Loucy (cell line): ENCODE results near the gene CAMK2D.

Experiments used
- H2AFZ ChIP-seq: fragments of 200-600 bp; sonication (generic); 2 replicates; pipeline ENCODE4 v1.6.0; 2016; ENCODE audit warnings: antibody characterized with exemption, mild to moderate bottlenecking, low read length, moderate library complexity
- H3F3A ChIP-seq: fragments of 200-600 bp; 2 replicates; pipeline ENCODE4 v1.6.0; 2016; ENCODE audit warnings: antibody characterized with exemption, low read depth, mild to moderate bottlenecking
- H3K27me3 ChIP-seq: fragments of 200-600 bp; sonication (generic); 2 replicates; pipeline ENCODE4 v1.6.1; 2014; ENCODE audit warnings: low read length, mild to moderate bottlenecking; ENCODE audit not compliant: insufficient read depth, poor library complexity, severe bottlenecking
- H3K36me3 ChIP-seq: fragments of 200-600 bp; sonication (generic); 2 replicates; pipeline ENCODE4 v1.6.1; 2016; ENCODE audit warnings: low read length; ENCODE audit not compliant: insufficient read depth
- H3K4me1 ChIP-seq: fragments of 200-600 bp; sonication (generic); 2 replicates; pipeline ENCODE4 v1.5.1; 2014; ENCODE audit warnings: low read length, mild to moderate bottlenecking; ENCODE audit not compliant: insufficient read depth, poor library complexity, severe bottlenecking
- H3K4me2 ChIP-seq: fragments of 200-600 bp; sonication (generic); 2 replicates; pipeline ENCODE4 v1.6.0; 2014; ENCODE audit warnings: antibody characterized with exemption, low read length, low read depth, mild to moderate bottlenecking; ENCODE audit not compliant: poor library complexity, severe bottlenecking
- H3K4me3 ChIP-seq: fragments of 200-600 bp; sonication (generic); 2 replicates; pipeline ENCODE4 v1.5.1; 2014; ENCODE audit warnings: low read length, mild to moderate bottlenecking, mixed read lengths; ENCODE audit not compliant: poor library complexity, severe bottlenecking
- H3K79me2 ChIP-seq: fragments of 200-600 bp; sonication (generic); 2 replicates; pipeline ENCODE4 v1.6.1; 2014; ENCODE audit warnings: low read length; ENCODE audit not compliant: insufficient read depth
- H3K9ac ChIP-seq: fragments of 200-600 bp; sonication (generic); 2 replicates; pipeline ENCODE4 v1.6.0; 2014; ENCODE audit warnings: mild to moderate bottlenecking, low read depth, low read length, moderate library complexity; ENCODE audit not compliant: poor library complexity, severe bottlenecking
- H3K9me2 ChIP-seq: fragments of 200-600 bp; sonication (generic); replicated peaks from 2 replicates; pipeline ENCODE4 v1.6.1; 2016; ENCODE audit warnings: low read depth, low read length, mixed read lengths
- H3K9me3 ChIP-seq: fragments of 200-600 bp; sonication (generic); 2 replicates; pipeline ENCODE4 v1.6.1; 2014; ENCODE audit warnings: mild to moderate bottlenecking, antibody characterized with exemption, low read length, low read depth; ENCODE audit not compliant: insufficient read depth
- H4K20me1 ChIP-seq: fragments of 200-600 bp; sonication (generic); 2 replicates; pipeline ENCODE4 v1.6.0; 2014; ENCODE audit warnings: antibody characterized with exemption, low read length, mild to moderate bottlenecking; ENCODE audit not compliant: insufficient read depth, poor library complexity, severe bottlenecking
- EZH2phosphoT487 ChIP-seq: fragments of 200-600 bp; IDR thresholded peaks from 2 replicates; pipeline ENCODE4 v1.6.1; 2018; ENCODE audit warnings: antibody characterized with exemption, mild to moderate bottlenecking, moderate library complexity, borderline replicate concordance
- TF ChIP-seq, protein P1 (sequence below): fragments of 200-600 bp; sonication (generic); conservative IDR thresholded peaks from 2 replicates; pipeline ENCODE4 v1.5.1; 2014; ENCODE audit warnings: mild to moderate bottlenecking, antibody characterized with exemption, low read length

CAMK2D gene

GRCh38 chr4:113540859-113541258 lies 220.7 kb downstream of the CAMK2D start:
- no peaks in the 10 kb centered on the region for H4K20me1 ChIP-seq
- no peaks in the 10 kb centered on the region for H3K27me3 ChIP-seq
- H3K4me3 ChIP-seq = no peak overlapping the region
- H3K4me1 ChIP-seq = peaks cover 5% of the 10 kb centered on the region
- no peak for TF ChIP-seq EZH2phosphoT487
- TF ChIP-seq, protein P1, sequence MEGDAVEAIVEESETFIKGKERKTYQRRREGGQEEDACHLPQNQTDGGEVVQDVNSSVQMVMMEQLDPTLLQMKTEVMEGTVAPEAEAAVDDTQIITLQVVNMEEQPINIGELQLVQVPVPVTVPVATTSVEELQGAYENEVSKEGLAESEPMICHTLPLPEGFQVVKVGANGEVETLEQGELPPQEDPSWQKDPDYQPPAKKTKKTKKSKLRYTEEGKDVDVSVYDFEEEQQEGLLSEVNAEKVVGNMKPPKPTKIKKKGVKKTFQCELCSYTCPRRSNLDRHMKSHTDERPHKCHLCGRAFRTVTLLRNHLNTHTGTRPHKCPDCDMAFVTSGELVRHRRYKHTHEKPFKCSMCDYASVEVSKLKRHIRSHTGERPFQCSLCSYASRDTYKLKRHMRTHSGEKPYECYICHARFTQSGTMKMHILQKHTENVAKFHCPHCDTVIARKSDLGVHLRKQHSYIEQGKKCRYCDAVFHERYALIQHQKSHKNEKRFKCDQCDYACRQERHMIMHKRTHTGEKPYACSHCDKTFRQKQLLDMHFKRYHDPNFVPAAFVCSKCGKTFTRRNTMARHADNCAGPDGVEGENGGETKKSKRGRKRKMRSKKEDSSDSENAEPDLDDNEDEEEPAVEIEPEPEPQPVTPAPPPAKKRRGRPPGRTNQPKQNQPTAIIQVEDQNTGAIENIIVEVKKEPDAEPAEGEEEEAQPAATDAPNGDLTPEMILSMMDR = no peak
- no peak overlapping the region for H2AFZ ChIP-seq
- no peaks in the 10 kb centered on the region for H3K9me3 ChIP-seq
- H3F3A ChIP-seq = no peaks in the 10 kb centered on the region
- no peak overlapping the region for H3K9ac ChIP-seq
- no peaks in the 10 kb centered on the region for H3K9me2 ChIP-seq
- H3K36me3 ChIP-seq = no peaks in the 10 kb centered on the region
- no peak overlapping the region for H3K4me2 ChIP-seq
- no peaks in the 10 kb centered on the region for H3K79me2 ChIP-seq

- peaks cover 10% of the 10 kb centered on the region for H3K4me1 ChIP-seq
- no peak overlapping the region for H3K9ac ChIP-seq
- H3K4me2 ChIP-seq = no peak overlapping the region
- no peaks in the 10 kb centered on the region for H3K9me3 ChIP-seq
- no peaks in the 10 kb centered on the region for H3K27me3 ChIP-seq
- H3K9me2 ChIP-seq = no peaks in the 10 kb centered on the region
- no peak overlapping the region for H3K4me3 ChIP-seq
- H3F3A ChIP-seq = no peaks in the 10 kb centered on the region
- TF ChIP-seq, protein P1 = no peak
- no peak for TF ChIP-seq EZH2phosphoT487
- no peaks in the 10 kb centered on the region for H3K36me3 ChIP-seq
- no peaks in the 10 kb centered on the region for H4K20me1 ChIP-seq
- no peaks in the 10 kb centered on the region for H3K79me2 ChIP-seq
- no peak overlapping the region for H2AFZ ChIP-seq
These were observed 222.1 kb downstream of the CAMK2D start for GRCh38 chr4:113539408-113539807.

DNA sequence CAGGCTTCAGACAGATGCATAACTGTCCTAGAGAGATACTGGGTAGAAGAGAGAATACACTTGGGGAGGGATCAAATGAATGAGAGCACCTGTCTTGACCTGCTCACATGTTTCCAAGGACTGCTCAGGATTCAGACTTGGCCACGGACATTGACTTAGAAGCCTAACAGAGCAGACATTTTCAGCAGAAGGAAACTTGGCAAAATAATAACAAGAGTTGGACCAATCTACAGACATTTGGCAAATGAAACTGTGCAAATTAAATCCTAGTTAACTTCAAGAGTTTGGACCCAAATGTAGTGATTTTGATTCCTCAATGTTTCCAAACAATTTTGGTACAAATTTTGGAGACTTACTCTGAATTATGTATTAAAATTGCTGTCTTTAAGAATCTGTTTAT lies 223.9 kb downstream of the CAMK2D start:
- TF ChIP-seq, protein P1 = no peak
- no peak for TF ChIP-seq EZH2phosphoT487
- Histone ChIP-seq H3K4me2 (no peak overlapping the region), H3K4me1 (peaks cover 10% of the 10 kb centered on the region), H4K20me1 (no peaks in the 10 kb centered on the region), H3K9me3 (no peaks in the 10 kb centered on the region), H3K4me3 (no peak overlapping the region), H2AFZ (no peak overlapping the region), H3K36me3 (no peaks in the 10 kb centered on the region), H3K9ac (no peak overlapping the region), H3K79me2 (no peaks in the 10 kb centered on the region), H3K9me2 (no peaks in the 10 kb centered on the region), H3F3A (no peaks in the 10 kb centered on the region), H3K27me3 (no peaks in the 10 kb centered on the region)
